Natural killer cell (primary cell): Measurements from ENCODE around the gene SLC25A13. TPM values are rescaled to one million over a fixed set of nuclear protein-coding genes. Genes with fewer than 3 reads are reported as not detected.

Source experiments
- ATAC-seq, 3 donors: fragments of 150-1000 bp in 2 of 3; fragments of 200-7000 bp in 1 of 3; cut with Tn5 transposase; 1 replicate in 1 of 3; 2 replicates in 2 of 3; pipeline ENCODE4 v1.10.0; 2021; ENCODE audit warnings: mild to moderate bottlenecking in 2 of 3, moderate library complexity in 2 of 3
- DNase-seq, 2 donors: peaks; one replicate each; pipeline versions ENCODE4 v3.0.0 to v3.0.0-alpha.2; 2013 to 2021; ENCODE audit warnings: mixed read lengths in 1 of 2
- H3K27ac ChIP-seq: one replicate; pipeline ENCODE4 v1.5.1; 2013; ENCODE audit warnings: mild to moderate bottlenecking, low read length
- H3K27me3 ChIP-seq: one replicate; pipeline ENCODE4 v1.6.1; 2013; ENCODE audit warnings: low read length; ENCODE audit not compliant: control insufficient read depth, insufficient read depth
- H3K36me3 ChIP-seq: one replicate; pipeline ENCODE4 v1.6.1; 2013; ENCODE audit warnings: low read length; ENCODE audit not compliant: control insufficient read depth, insufficient read depth
- H3K4me1 ChIP-seq: one replicate; pipeline ENCODE4 v1.6.1; 2013; ENCODE audit warnings: low read length; ENCODE audit not compliant: control insufficient read depth, insufficient read depth
- H3K4me3 ChIP-seq: one replicate; pipeline ENCODE4 v1.5.1; 2013; ENCODE audit warnings: low read length
- H3K9me3 ChIP-seq: one replicate; pipeline ENCODE4 v1.6.1; 2013; ENCODE audit warnings: low read length; ENCODE audit not compliant: control insufficient read depth, insufficient read depth
- H3K27ac Mint-ChIP-seq, 2 donors: one replicate each; pipeline ENCODE4 v1.8.0; 2022; ENCODE audit warnings: mild to moderate bottlenecking in 2 of 2, mixed read lengths in 2 of 2, moderate library complexity in 1 of 2
- H3K27me3 Mint-ChIP-seq, 2 donors: one replicate each; pipeline ENCODE4 v1.8.0; 2022; ENCODE audit warnings: low read depth in 2 of 2, mixed read lengths in 2 of 2
- H3K36me3 Mint-ChIP-seq: one replicate; pipeline ENCODE4 v1.8.0; 2022; ENCODE audit warnings: mixed read lengths
- H3K4me1 Mint-ChIP-seq, 2 donors: one replicate each; pipeline ENCODE4 v1.8.0; 2022; ENCODE audit warnings: mixed read lengths in 2 of 2
- H3K4me3 Mint-ChIP-seq: one replicate; pipeline ENCODE4 v1.8.0; 2022; ENCODE audit warnings: mild to moderate bottlenecking, moderate library complexity, mixed read lengths
- H3K9me3 Mint-ChIP-seq, 2 donors: one replicate each; pipeline ENCODE4 v1.8.0; 2022; ENCODE audit warnings: mixed read lengths in 2 of 2
- WGBS: methylation state at CpG from one replicate; pipeline ENCODE4 v1.1.7; 2013; ENCODE audit warnings: missing lambda C conversion rate; ENCODE audit not compliant: insufficient coverage; 5-methylcytosine and 5-hydroxymethylcytosine counted together
- intact Hi-C: fragments of 100-400 bp; cut with micrococcal nuclease; formaldehyde crosslinking; loops from one replicate; pipeline ENCODE4 v1.14.2; 2022
- total RNA-seq, 4 donors: library from RNA; stranded (reverse); fragments of 120-200 nt in 1 of 4; gene quantifications; one replicate each; pipeline versions ENCODE4 v1.2.3 to v1.2.4, GENCODE V29; 2013 to 2022
- TF ChIP-seq, protein P1 (sequence below): fragments of 200-600 bp; IDR thresholded peaks from one replicate; pipeline ENCODE4 v1.8.0; 2022; ENCODE audit warnings: antibody characterized with exemption

SLC25A13 gene
- total RNA-seq, 3 donors from 2014 or later (not counting 1 experiment from before 2014, with no cell fraction given), result 16.9 to 20.8 (median 20.5) TPM

GRCh38 chr7:96202102-96202501 lies 119.8 kb downstream of the SLC25A13 start:
- H3K36me3 ChIP-seq, result no peaks in the 10 kb centered on the region
- Mint-ChIP-seq H3K4me1 (peaks cover 0 to 4% of the 10 kb centered on the region in 2 donors), H3K27ac (no peak overlapping the region), H3K36me3 (no peaks in the 10 kb centered on the region), H3K9me3 (no peaks in the 10 kb centered on the region), H3K4me3 (no peak overlapping the region), H3K27me3 (no peaks in the 10 kb centered on the region)
- no peak for ATAC-seq
- H3K4me1 ChIP-seq, result no peaks in the 10 kb centered on the region
- no peak for DNase-seq
- no peaks in the 10 kb centered on the region for H3K27me3 ChIP-seq
- WGBS, result 100% methylated on average over 2 of the region's 2 CpGs
- no peak overlapping the region for H3K4me3 ChIP-seq
- H3K27ac ChIP-seq, result no peak overlapping the region
- intact Hi-C loops, result no loop called here
- no peaks in the 10 kb centered on the region for H3K9me3 ChIP-seq
- TF ChIP-seq, protein P1, sequence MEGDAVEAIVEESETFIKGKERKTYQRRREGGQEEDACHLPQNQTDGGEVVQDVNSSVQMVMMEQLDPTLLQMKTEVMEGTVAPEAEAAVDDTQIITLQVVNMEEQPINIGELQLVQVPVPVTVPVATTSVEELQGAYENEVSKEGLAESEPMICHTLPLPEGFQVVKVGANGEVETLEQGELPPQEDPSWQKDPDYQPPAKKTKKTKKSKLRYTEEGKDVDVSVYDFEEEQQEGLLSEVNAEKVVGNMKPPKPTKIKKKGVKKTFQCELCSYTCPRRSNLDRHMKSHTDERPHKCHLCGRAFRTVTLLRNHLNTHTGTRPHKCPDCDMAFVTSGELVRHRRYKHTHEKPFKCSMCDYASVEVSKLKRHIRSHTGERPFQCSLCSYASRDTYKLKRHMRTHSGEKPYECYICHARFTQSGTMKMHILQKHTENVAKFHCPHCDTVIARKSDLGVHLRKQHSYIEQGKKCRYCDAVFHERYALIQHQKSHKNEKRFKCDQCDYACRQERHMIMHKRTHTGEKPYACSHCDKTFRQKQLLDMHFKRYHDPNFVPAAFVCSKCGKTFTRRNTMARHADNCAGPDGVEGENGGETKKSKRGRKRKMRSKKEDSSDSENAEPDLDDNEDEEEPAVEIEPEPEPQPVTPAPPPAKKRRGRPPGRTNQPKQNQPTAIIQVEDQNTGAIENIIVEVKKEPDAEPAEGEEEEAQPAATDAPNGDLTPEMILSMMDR, result no peak

GRCh38 chr7:96200740-96201139 lies 121.2 kb downstream of the SLC25A13 start:
- Mint-ChIP-seq H3K27me3 (no peaks in the 10 kb centered on the region), H3K4me1 (peaks cover 0 to 4% of the 10 kb centered on the region in 2 donors), H3K4me3 (no peak overlapping the region), H3K36me3 (no peaks in the 10 kb centered on the region), H3K27ac (no peak overlapping the region), H3K9me3 (no peaks in the 10 kb centered on the region)
- TF ChIP-seq, protein P1, result no peak
- no peak overlapping the region for H3K4me3 ChIP-seq
- intact Hi-C loops, result no loop called here
- WGBS, result 100% methylated on average over 1 of the region's 1 CpG
- ATAC-seq, result no peak
- no peaks in the 10 kb centered on the region for H3K9me3 ChIP-seq
- DNase-seq, result no peak
- H3K27me3 ChIP-seq, result no peaks in the 10 kb centered on the region
- H3K36me3 ChIP-seq, result no peaks in the 10 kb centered on the region
- no peak overlapping the region for H3K27ac ChIP-seq
- H3K4me1 ChIP-seq, result no peaks in the 10 kb centered on the region

DNA sequence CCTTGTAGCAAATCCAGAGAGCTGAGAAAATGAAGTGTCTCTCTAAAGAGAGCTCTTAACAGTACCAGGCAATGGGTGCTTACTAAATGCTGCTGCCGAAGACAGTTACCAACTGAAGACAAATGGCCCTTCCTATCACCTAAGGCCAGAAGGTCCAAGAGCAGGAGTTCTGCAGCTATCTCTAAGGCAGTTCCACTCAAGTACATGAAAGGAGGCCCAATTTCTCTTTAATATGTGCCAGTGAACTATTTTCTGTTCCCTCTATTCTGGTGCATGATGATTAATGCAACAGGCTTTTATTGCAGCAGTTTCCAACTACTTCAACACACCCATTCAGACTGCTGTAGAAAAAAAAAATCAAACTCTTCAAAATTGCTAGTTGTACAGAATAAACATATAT lies 122.5 kb downstream of the SLC25A13 start:
- intact Hi-C loops, result no loop called here
- no peak overlapping the region for H3K27ac Mint-ChIP-seq

More for the DNA sequence above, 122.5 kb downstream of the SLC25A13 start:
- ATAC-seq (no peak), DNase-seq (no peak)
- no peaks in the 10 kb centered on the region for H3K27me3 Mint-ChIP-seq
- H3K9me3 Mint-ChIP-seq, result no peaks in the 10 kb centered on the region
- H3K36me3 Mint-ChIP-seq, result no peaks in the 10 kb centered on the region
- peaks cover 0 to 4% of the 10 kb centered on the region in 2 donors for H3K4me1 Mint-ChIP-seq
- Histone ChIP-seq H3K4me3 (no peak overlapping the region), H3K36me3 (no peaks in the 10 kb centered on the region), H3K4me1 (no peaks in the 10 kb centered on the region), H3K27ac (no peak overlapping the region), H3K9me3 (no peaks in the 10 kb centered on the region), H3K27me3 (no peaks in the 10 kb centered on the region)
- WGBS, result 100% methylated on average over 1 of the region's 1 CpG
- TF ChIP-seq, protein P1, result no peak
- H3K4me3 Mint-ChIP-seq, result no peak overlapping the region
